Tibial nerve (tissue), 3 donors: ENCODE measurements around the gene TIPRL.

Experiments used
- CTCF ChIP-seq, 5 experiments: fragments of 200-600 bp in 3 of 5; fragments of 450-650 bp in 2 of 5; sonication (generic) in 3 of 5; IDR thresholded peaks; one replicate each; pipeline ENCODE4 v1.5.1; 2016 to 2019; ENCODE audit warnings: antibody characterized with exemption in 5 of 5, mild to moderate bottlenecking in 3 of 5, moderate library complexity in 2 of 5
- POLR2A ChIP-seq, 2 donors: fragments of 450-650 bp; IDR thresholded peaks; one replicate each; pipeline ENCODE4 v1.6.1; 2017; ENCODE audit warnings: antibody characterized with exemption in 2 of 2, mild to moderate bottlenecking in 2 of 2, moderate library complexity in 2 of 2

GRCh38 chr1:168141871-168142385, 36.8 kb upstream of the TIPRL start:
- no peak for TF ChIP-seq CTCF (IDR thresholded peaks at IDR 0.05)
- no peak for TF ChIP-seq POLR2A (IDR thresholded peaks at IDR 0.05)
